IPS DF 19.7 (cell line): ENCODE data around the gene VAT1L.

Source experiments
- DNase-seq: peaks from one replicate; pipeline ENCODE4 v3.0.0-alpha.2; 2013; ENCODE audit warnings: low read depth, low spot score

VAT1L gene

GRCh38 chr16:77868052-77868451, 79.7 kb downstream of the VAT1L start:
- no peak for DNase-seq

- no peak for DNase-seq
These were observed 80.1 kb downstream of the VAT1L start for GRCh38 chr16:77868478-77868877.

GRCh38 chr16:77869997-77870813, 81.8 kb downstream of the VAT1L start:
- DNase-seq = no peak

- no peak for DNase-seq
These were observed 83.6 kb downstream of the VAT1L start for GRCh38 chr16:77871932-77872331.

GRCh38 chr16:77873066-77873465, 84.7 kb downstream of the VAT1L start:
- no peak for DNase-seq

GRCh38 chr16:77874347-77874746, 86.0 kb downstream of the VAT1L start:
- no peak for DNase-seq

GRCh38 chr16:77876776-77877175, 88.4 kb downstream of the VAT1L start:
- DNase-seq = no peak

GRCh38 chr16:77877712-77878347, 89.5 kb downstream of the VAT1L start:
- no peak for DNase-seq

GRCh38 chr16:77881355-77882030, 93.1 kb downstream of the VAT1L start:
- no peak for DNase-seq

- no peak for DNase-seq
These were observed 94.0 kb downstream of the VAT1L start for GRCh38 chr16:77882358-77882757.

- DNase-seq = no peak
These were observed 97.4 kb downstream of the VAT1L start for GRCh38 chr16:77885571-77886295.

- DNase-seq = no peak
These were observed 100.5 kb downstream of the VAT1L start for GRCh38 chr16:77888871-77889270.

GRCh38 chr16:77890075-77890474, 101.7 kb downstream of the VAT1L start:
- DNase-seq = no peak

GRCh38 chr16:77894162-77894561, 105.8 kb downstream of the VAT1L start:
- no peak for DNase-seq

- no peak for DNase-seq
These were observed 107.6 kb downstream of the VAT1L start for GRCh38 chr16:77895962-77896361.

- no peak for DNase-seq
These were observed 108.2 kb downstream of the VAT1L start for GRCh38 chr16:77896415-77897128.

- no peak for DNase-seq
These were observed 108.7 kb downstream of the VAT1L start for GRCh38 chr16:77897129-77897437.

GRCh38 chr16:77897831-77898605, 109.7 kb downstream of the VAT1L start:
- no peak for DNase-seq

GRCh38 chr16:77898671-77899211, 110.4 kb downstream of the VAT1L start:
- no peak for DNase-seq

GRCh38 chr16:77899416-77899815, 111.1 kb downstream of the VAT1L start:
- no peak for DNase-seq
